Measurements from ENCODE around the gene JAKMIP1. TPM values are rescaled to one million over a fixed set of nuclear protein-coding genes. Genes with fewer than 3 reads are reported as not detected.

JAKMIP1 gene
- total RNA-seq, 1 experiment from 2014 or later: not detected

DNA sequence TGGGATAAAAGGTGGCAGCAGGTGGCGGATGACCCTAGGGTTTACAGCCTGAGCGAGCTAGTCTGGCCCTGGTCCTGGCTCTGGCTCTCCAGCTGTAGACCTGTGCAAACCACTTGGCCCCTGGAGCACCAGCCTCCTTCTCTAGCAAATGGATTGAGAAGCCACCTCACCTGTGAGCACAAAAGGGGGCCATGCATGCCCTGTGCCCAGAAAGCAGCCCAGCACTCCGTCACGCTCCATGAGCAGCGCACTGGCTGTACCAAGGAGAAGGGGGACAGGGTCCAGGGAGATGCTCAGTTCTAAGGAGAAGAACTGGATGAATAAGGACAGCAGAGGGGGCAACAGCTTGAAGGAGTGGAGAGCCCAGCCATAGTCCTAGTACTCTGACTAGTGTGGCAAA, 135.2 kb downstream of the JAKMIP1 start:
- H3K27ac ChIP-seq (ENCODE audit: low read depth, low read length): no peak overlapping the region
- CTCF ChIA-PET: no interaction called here
- RAD21 ChIA-PET (ENCODE audit: low non-redundant PET in 1 of 2, low total read pairs in 2 of 2, uncharacterized antibody in 2 of 2, unreplicated experiment in 2 of 2): no interaction called here
- peaks cover 30% of the 10 kb centered on the region; the same call in 1 of the 2 replicates for H3K27me3 ChIP-seq (ENCODE audit: insufficient read depth, low read length)
- H3K4me3 ChIP-seq (replicated peaks in 1 of 2; ENCODE audit: low read depth in 1 of 2, low read length in 2 of 2): no peak overlapping the region
- H3K79me2 ChIP-seq (ENCODE audit: insufficient read depth, low read length): no peaks in the 10 kb centered on the region
- H2AFZ ChIP-seq (ENCODE audit: low read depth, low read length, poor library complexity, severe bottlenecking): no peak overlapping the region
- no peaks in the 10 kb centered on the region for H3K36me3 ChIP-seq (ENCODE audit: control insufficient read depth in 1 of 2, insufficient read depth in 2 of 2, low read length in 2 of 2)
- ATAC-seq (no peak), DNase-seq (ENCODE audit: low read depth, low spot score) (no peak)
- intact Hi-C loops (cut with micrococcal nuclease): no loop called here
- no peak overlapping the region for H3K9ac ChIP-seq (ENCODE audit: low read length)
- BruUV-seq (replicated peaks): no TSS peak
- H3K9me2 ChIP-seq (ENCODE audit: insufficient read depth): no peaks in the 10 kb centered on the region
- no peaks in the 10 kb centered on the region for H4K20me1 ChIP-seq (ENCODE audit: insufficient read depth)
- no peak overlapping the region for H3K4me2 ChIP-seq (ENCODE audit: low read length)
- no peaks in the 10 kb centered on the region for H3K4me1 ChIP-seq (ENCODE audit: control insufficient read depth in 1 of 2, insufficient read depth in 2 of 2, low read length in 2 of 2)
- peaks cover 0 to 2% of the 10 kb centered on the region in 2 experiments; a peak in 2 of 4 replicates for H3K9me3 ChIP-seq (ENCODE audit: control insufficient read depth in 1 of 2, insufficient read depth in 1 of 2, low read depth in 1 of 2, low read length in 2 of 2)
- TF ChIP-seq, protein P1, sequence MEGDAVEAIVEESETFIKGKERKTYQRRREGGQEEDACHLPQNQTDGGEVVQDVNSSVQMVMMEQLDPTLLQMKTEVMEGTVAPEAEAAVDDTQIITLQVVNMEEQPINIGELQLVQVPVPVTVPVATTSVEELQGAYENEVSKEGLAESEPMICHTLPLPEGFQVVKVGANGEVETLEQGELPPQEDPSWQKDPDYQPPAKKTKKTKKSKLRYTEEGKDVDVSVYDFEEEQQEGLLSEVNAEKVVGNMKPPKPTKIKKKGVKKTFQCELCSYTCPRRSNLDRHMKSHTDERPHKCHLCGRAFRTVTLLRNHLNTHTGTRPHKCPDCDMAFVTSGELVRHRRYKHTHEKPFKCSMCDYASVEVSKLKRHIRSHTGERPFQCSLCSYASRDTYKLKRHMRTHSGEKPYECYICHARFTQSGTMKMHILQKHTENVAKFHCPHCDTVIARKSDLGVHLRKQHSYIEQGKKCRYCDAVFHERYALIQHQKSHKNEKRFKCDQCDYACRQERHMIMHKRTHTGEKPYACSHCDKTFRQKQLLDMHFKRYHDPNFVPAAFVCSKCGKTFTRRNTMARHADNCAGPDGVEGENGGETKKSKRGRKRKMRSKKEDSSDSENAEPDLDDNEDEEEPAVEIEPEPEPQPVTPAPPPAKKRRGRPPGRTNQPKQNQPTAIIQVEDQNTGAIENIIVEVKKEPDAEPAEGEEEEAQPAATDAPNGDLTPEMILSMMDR (IDR thresholded peaks at IDR 0.05 in 2 of 3, conservative IDR thresholded peaks at IDR 0.05 in 1 of 3; ENCODE audit: borderline replicate concordance in 1 of 3, insufficient read depth in 1 of 3, low read depth in 2 of 3, low read length in 2 of 3): no peak
- no peak for TF ChIP-seq YY1 (IDR thresholded peaks at IDR 0.05; ENCODE audit: extremely low read depth, insufficient replicate concordance, low read depth, low read length)
- TF ChIP-seq CEBPB (IDR thresholded peaks at IDR 0.05; ENCODE audit: low read depth): no peak
- TF ChIP-seq CBX3 (IDR thresholded peaks at IDR 0.05; ENCODE audit: low read depth): no peak
- TF ChIP-seq ZNF274 (IDR thresholded peaks at IDR 0.05; ENCODE audit: low read depth, low read length): no peak
- no peak for TF ChIP-seq EGR1 (IDR thresholded peaks at IDR 0.05; ENCODE audit: low read depth)
- TF ChIP-seq SIN3A (IDR thresholded peaks at IDR 0.05; ENCODE audit: low read depth): no peak
- TF ChIP-seq, protein P2, sequence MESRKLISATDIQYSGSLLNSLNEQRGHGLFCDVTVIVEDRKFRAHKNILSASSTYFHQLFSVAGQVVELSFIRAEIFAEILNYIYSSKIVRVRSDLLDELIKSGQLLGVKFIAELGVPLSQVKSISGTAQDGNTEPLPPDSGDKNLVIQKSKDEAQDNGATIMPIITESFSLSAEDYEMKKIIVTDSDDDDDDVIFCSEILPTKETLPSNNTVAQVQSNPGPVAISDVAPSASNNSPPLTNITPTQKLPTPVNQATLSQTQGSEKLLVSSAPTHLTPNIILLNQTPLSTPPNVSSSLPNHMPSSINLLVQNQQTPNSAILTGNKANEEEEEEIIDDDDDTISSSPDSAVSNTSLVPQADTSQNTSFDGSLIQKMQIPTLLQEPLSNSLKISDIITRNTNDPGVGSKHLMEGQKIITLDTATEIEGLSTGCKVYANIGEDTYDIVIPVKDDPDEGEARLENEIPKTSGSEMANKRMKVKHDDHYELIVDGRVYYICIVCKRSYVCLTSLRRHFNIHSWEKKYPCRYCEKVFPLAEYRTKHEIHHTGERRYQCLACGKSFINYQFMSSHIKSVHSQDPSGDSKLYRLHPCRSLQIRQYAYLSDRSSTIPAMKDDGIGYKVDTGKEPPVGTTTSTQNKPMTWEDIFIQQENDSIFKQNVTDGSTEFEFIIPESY (IDR thresholded peaks at IDR 0.05; ENCODE audit: extremely low read depth, insufficient replicate concordance, low read length): no peak
- TF ChIP-seq ELF1 (IDR thresholded peaks at IDR 0.05; ENCODE audit: borderline replicate concordance, low read depth): no peak
- TF ChIP-seq RAD21 (IDR thresholded peaks at IDR 0.05; ENCODE audit: low read depth): no peak
- TF ChIP-seq SP1 (IDR thresholded peaks at IDR 0.05; ENCODE audit: low read depth): no peak
- no peak for TF ChIP-seq JUND (IDR thresholded peaks at IDR 0.05)
- no peak for TF ChIP-seq POLR2A (IDR thresholded peaks at IDR 0.05; ENCODE audit: borderline replicate concordance, extremely low read depth, insufficient read depth, insufficient read length)
- POLR2A ChIA-PET: no interaction called here
